Psoas muscle (tissue), 8 donors: ENCODE data around the gene PODXL. TPM values are rescaled to one million over a fixed set of nuclear protein-coding genes. Genes with fewer than 3 reads are reported as not detected.

Experiments
- ATAC-seq, 4 donors: fragments of 200-7000 bp; cut with Tn5 transposase; one replicate each; pipeline ENCODE4 v1.9.1; 2020; ENCODE audit warnings: moderate library complexity in 3 of 4, mild to moderate bottlenecking in 2 of 4
- DNase-seq, 2 donors: peaks; one replicate each; pipeline ENCODE4 v3.0.0-alpha.2; 2020
- H3K27ac ChIP-seq: fragments of 200-600 bp; one replicate; pipeline ENCODE4 v1.8.0; 2022
- H3K27me3 ChIP-seq, 3 donors: fragments of 200-600 bp in 1 of 3; one replicate each; pipeline versions ENCODE4 v1.6.1 to v1.8.0; 2013 to 2022; ENCODE audit warnings: low read length in 2 of 3, mild to moderate bottlenecking in 2 of 3, moderate library complexity in 1 of 3; ENCODE audit not compliant: insufficient read depth in 3 of 3
- H3K36me3 ChIP-seq, 2 donors: fragments of 200-600 bp in 1 of 2; one replicate each; pipeline versions ENCODE4 v1.6.1 to v1.8.0; 2013 to 2022; ENCODE audit warnings: low read depth in 1 of 2, mild to moderate bottlenecking in 1 of 2, moderate library complexity in 1 of 2; ENCODE audit not compliant: insufficient read depth in 1 of 2
- H3K4me1 ChIP-seq: fragments of 200-600 bp; one replicate; pipeline ENCODE4 v1.8.0; 2022
- H3K4me3 ChIP-seq: fragments of 200-600 bp; one replicate; pipeline ENCODE4 v1.8.0; 2022; ENCODE audit warnings: mild to moderate bottlenecking
- H3K9me3 ChIP-seq: fragments of 200-600 bp; one replicate; pipeline ENCODE4 v1.8.0; 2022
- CTCF ChIP-seq: fragments of 200-600 bp; IDR thresholded peaks from one replicate; pipeline ENCODE4 v1.8.0; 2022; ENCODE audit warnings: antibody characterized with exemption
- WGBS, 3 donors: extraction: QIAGEN DNeasy Blood & Tissue Kit; methylation state at CpG; one replicate each; pipeline versions ENCODE4 v1.1.6 to v1.1.7; 2013; 5-methylcytosine and 5-hydroxymethylcytosine counted together
- intact Hi-C, 2 donors: fragments of 100-400 bp; cut with DNase I; formaldehyde crosslinking; loops; one replicate each; pipeline versions ENCODE4 v1.11.0 to v1.14.2; 2022
- polyA plus RNA-seq, 3 donors: library from polyadenylated mRNA; stranded (reverse); fragments of 200-250 nt; gene quantifications; one replicate each; pipeline ENCODE4 v1.2.3, GENCODE V29; 2013
- total RNA-seq, 4 donors: library from RNA; stranded (reverse); fragmentation: NEBNext Ultra II Directional in 2 of 4; extraction: Animal tissue kit (Norgen Biotek cat#: 25700) in 2 of 4; gene quantifications; one replicate each; pipeline versions ENCODE4 v1.2.1 to v1.2.4, GENCODE V29; 2021 to 2023
- donor health status: healthy with polysubstance abuse.
- donor health status: DM: no; HTN: no; CAD: no; lungs with moderate emphysema.
- donor health status: Bipolar disorder and iron deficiency.
- donor health status: healthy.
- donor health status: DM: yes; HTN: yes; CAD: no.
- donor health status: DM: no; HTN: no; CAD: no.
- donor health status: DM: no; HTN: no; CAD: no.
- donor health status: DM: yes; HTN: yes; CAD: no.

The PODXL gene
- total and polyA plus RNA-seq, 7 donors: 9.0 to 46.8 (median 16.2) TPM

GRCh38 chr7:131482800-131483199, 73.6 kb downstream of the PODXL start:
- WGBS, 3 donors: 97 to 100% (median 98%) methylated on average over 2 of the region's 2 CpGs
- no peak for TF ChIP-seq CTCF
- Histone ChIP-seq H3K27ac (no peak overlapping the region), H3K27me3 (no peaks in the 10 kb centered on the region), H3K9me3 (no peaks in the 10 kb centered on the region), H3K4me3 (no peak overlapping the region), H3K4me1 (peaks cover 10% of the 10 kb centered on the region), H3K36me3 (peaks cover 0 to 49% of the 10 kb centered on the region in 2 donors)
- DNase-seq (no peak), ATAC-seq (no peak)
- intact Hi-C loops: no loop called here

- no peak overlapping the region for H3K27ac ChIP-seq
- DNase-seq (no peak), ATAC-seq (no peak)
- TF ChIP-seq CTCF: no peak
- peaks cover 10% of the 10 kb centered on the region for H3K4me1 ChIP-seq
- peaks cover 0 to 45% of the 10 kb centered on the region in 2 donors for H3K36me3 ChIP-seq
- WGBS, 3 donors: 75 to 78% (median 76%) methylated on average over 4 of the region's 4 CpGs
- no peak overlapping the region for H3K4me3 ChIP-seq
- no peaks in the 10 kb centered on the region for H3K27me3 ChIP-seq
- intact Hi-C loops: no loop called here
- H3K9me3 ChIP-seq: no peaks in the 10 kb centered on the region
Observed at GRCh38 chr7:131480384-131481315, 75.8 kb downstream of the PODXL start.

GRCh38 chr7:131476740-131477139, 79.7 kb downstream of the PODXL start:
- Histone ChIP-seq H3K4me1 (peaks cover 10% of the 10 kb centered on the region), H3K4me3 (no peak overlapping the region), H3K27me3 (no peaks in the 10 kb centered on the region), H3K36me3 (peaks cover 0 to 47% of the 10 kb centered on the region in 2 donors), H3K9me3 (no peaks in the 10 kb centered on the region), H3K27ac (no peak overlapping the region)
- no peak for TF ChIP-seq CTCF
- no peak for DNase-seq
- WGBS, 3 donors: 92 to 97% (median 93%) methylated on average over 2 of the region's 2 CpGs
- ATAC-seq: no peak
- intact Hi-C loops: no loop called here

- no peaks in the 10 kb centered on the region for H3K4me1 ChIP-seq
- H3K27ac ChIP-seq: peak overlapping the region; percentile 19
- intact Hi-C loops: no loop called here
- WGBS, 3 donors: 57 to 59% (median 58%) methylated on average over 4 of the region's 4 CpGs
- no peak overlapping the region for H3K4me3 ChIP-seq
- no peak for TF ChIP-seq CTCF
- H3K36me3 ChIP-seq: peaks cover 2 to 82% of the 10 kb centered on the region in 2 donors
- DNase-seq: peak in 1 of 2 donors; percentile 19
- H3K27me3 ChIP-seq: no peaks in the 10 kb centered on the region
- no peaks in the 10 kb centered on the region for H3K9me3 ChIP-seq
- ATAC-seq: peak; percentile 72 to 84 (median 82)
Observed at GRCh38 chr7:131471250-131472004, 85.0 kb downstream of the PODXL start.
